ENCODE measurements around the gene TRIM65.

DNA sequence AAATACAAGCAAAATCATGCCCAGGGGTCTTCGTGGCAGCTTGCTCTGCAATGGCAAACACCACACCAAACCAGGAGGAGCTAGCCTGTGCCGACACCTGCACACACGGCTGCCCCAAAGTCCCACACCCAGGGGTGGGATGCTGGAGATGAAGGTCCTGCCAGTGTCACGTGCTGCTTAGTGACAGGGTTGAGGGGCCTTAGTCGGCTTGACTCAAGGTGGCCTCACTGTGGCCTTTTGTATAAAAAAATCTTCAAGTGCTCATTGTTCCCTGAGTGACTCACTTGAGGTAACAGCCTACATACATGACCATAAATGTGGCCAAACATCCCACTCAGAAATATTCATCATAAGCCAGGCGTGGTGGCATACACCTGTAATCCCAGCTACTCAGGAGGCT lies 7.3 kb downstream of the TRIM65 start:
- TF ChIP-seq, protein P1, sequence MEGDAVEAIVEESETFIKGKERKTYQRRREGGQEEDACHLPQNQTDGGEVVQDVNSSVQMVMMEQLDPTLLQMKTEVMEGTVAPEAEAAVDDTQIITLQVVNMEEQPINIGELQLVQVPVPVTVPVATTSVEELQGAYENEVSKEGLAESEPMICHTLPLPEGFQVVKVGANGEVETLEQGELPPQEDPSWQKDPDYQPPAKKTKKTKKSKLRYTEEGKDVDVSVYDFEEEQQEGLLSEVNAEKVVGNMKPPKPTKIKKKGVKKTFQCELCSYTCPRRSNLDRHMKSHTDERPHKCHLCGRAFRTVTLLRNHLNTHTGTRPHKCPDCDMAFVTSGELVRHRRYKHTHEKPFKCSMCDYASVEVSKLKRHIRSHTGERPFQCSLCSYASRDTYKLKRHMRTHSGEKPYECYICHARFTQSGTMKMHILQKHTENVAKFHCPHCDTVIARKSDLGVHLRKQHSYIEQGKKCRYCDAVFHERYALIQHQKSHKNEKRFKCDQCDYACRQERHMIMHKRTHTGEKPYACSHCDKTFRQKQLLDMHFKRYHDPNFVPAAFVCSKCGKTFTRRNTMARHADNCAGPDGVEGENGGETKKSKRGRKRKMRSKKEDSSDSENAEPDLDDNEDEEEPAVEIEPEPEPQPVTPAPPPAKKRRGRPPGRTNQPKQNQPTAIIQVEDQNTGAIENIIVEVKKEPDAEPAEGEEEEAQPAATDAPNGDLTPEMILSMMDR (conservative IDR thresholded peaks at IDR 0.05; ENCODE audit: low read length) = peak; percentile 43; the same call in 1 of the 2 replicates
- TF ChIP-seq EZH2phosphoT487 (IDR thresholded peaks at IDR 0.05; ENCODE audit: borderline replicate concordance) = no peak

All from Loucy (cell line).